ENCODE results near the gene DIP2B. TPM values are rescaled to one million over a fixed set of nuclear protein-coding genes. Genes with fewer than 3 reads are reported as not detected.

The DIP2B gene
- total RNA-seq, 1 experiment from 2014 or later = 26.1 TPM

GRCh38 chr12:50527359-50527726 lies 22.6 kb downstream of the DIP2B start:
- no peak overlapping the region for H3K4me3 Mint-ChIP-seq
- DNase-seq (ENCODE audit: low spot score) = no peak
- CTCF ChIA-PET = no interaction called here

More at GRCh38 chr12:50527359-50527726, 22.6 kb downstream of the DIP2B start:
- peaks cover 24% of the 10 kb centered on the region for H3K4me1 Mint-ChIP-seq
- H3K27ac Mint-ChIP-seq = no peak overlapping the region
- no peaks in the 10 kb centered on the region for H3K9me3 Mint-ChIP-seq
- no peaks in the 10 kb centered on the region; the same call in 1 of the 2 replicates for H3K36me3 Mint-ChIP-seq
- TF ChIP-seq TCF7 (CRISPR knock-in tag; IDR thresholded peaks at IDR 0.05; ENCODE audit: low read depth) (no peak), FOXP4 (CRISPR knock-in tag; IDR thresholded peaks at IDR 0.05) (no peak), CREM (CRISPR knock-in tag; IDR thresholded peaks at IDR 0.05) (no peak), KAT7 (CRISPR knock-in tag; IDR thresholded peaks at IDR 0.05; ENCODE audit: borderline replicate concordance) (no peak), ZNF396 (CRISPR knock-in tag; IDR thresholded peaks at IDR 0.05; ENCODE audit: borderline replicate concordance) (no peak), ATF6 (CRISPR knock-in tag; IDR thresholded peaks at IDR 0.05) (no peak), USF2 (CRISPR knock-in tag; IDR thresholded peaks at IDR 0.05) (no peak), CBFB (CRISPR knock-in tag; IDR thresholded peaks at IDR 0.05; ENCODE audit: low read depth) (no peak), ZNF232 (CRISPR knock-in tag; IDR thresholded peaks at IDR 0.05) (no peak), IRF2 (CRISPR knock-in tag; IDR thresholded peaks at IDR 0.05; ENCODE audit: borderline replicate concordance, low read depth) (no peak), JUN (CRISPR knock-in tag; IDR thresholded peaks at IDR 0.05) (no peak), FOXK1 (CRISPR knock-in tag; IDR thresholded peaks at IDR 0.05) (no peak), HMGXB4 (CRISPR knock-in tag; IDR thresholded peaks at IDR 0.05) (no peak), IRF1 (CRISPR knock-in tag; IDR thresholded peaks at IDR 0.05) (no peak), TEAD1 (CRISPR knock-in tag; IDR thresholded peaks at IDR 0.05) (no peak), ZSCAN18 (CRISPR knock-in tag; IDR thresholded peaks at IDR 0.05) (no peak)
- H3K27me3 Mint-ChIP-seq (ENCODE audit: low read depth) = no peaks in the 10 kb centered on the region
- ATAC-seq = no peak
- POLR2A ChIA-PET = no interaction called here
